ENCODE results near the gene KDM6A. TPM values are rescaled to one million over a fixed set of nuclear protein-coding genes. Genes with fewer than 3 reads are reported as not detected.
"Not testable (repeated sequence)": the region's sequence is repeated elsewhere in the genome, so short reads cannot be mapped to it uniquely, and the experiment has no call there.

KDM6A gene
- total and polyA plus RNA-seq, 2 of the 13 experiments (the other 11 are each of a cell fraction or from before 2014, with no cell fraction given) = 16.7 to 18.2 TPM

DNA sequence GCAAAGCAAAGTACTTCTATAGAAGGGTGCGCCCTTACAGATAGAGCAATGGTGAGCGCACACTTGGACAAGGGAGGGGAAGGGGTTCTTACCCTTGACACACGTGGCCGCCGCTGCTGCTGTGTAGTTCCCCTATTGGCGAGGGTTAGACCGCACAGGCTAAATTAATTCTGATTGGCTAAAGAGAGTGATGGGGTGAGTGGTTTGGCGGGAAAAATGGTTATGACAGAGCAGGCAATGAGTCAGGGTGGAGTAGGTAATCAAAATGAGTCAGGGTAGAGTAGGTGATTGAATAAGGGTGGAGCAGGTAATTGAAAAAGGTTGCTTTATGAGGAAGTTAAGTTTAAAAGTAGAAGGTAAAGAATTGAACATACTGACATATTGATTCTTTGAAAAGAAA, 126.2 kb downstream of the KDM6A start:
- intact Hi-C loops (cut with micrococcal nuclease; ENCODE audit: unreplicated experiment); H2AFZ ChIP-seq (ENCODE audit: low read length); BruUV-seq (replicated peaks); POLR2A ChIA-PET; H4K20me1 ChIP-seq (ENCODE audit: insufficient read depth, low read length); DNase-seq (ENCODE audit: low spot score); H3K27me3 ChIP-seq (ENCODE audit: control insufficient read depth in 1 of 2, insufficient read depth in 2 of 2, low read length in 2 of 2); H3K4me2 ChIP-seq (ENCODE audit: low read depth, low read length); H3K4me1 ChIP-seq (ENCODE audit: insufficient read depth, low read length); H3K4me3 ChIP-seq (replicated peaks in 1 of 3; ENCODE audit: insufficient read depth in 1 of 3, low read depth in 2 of 3, low read length in 3 of 3); H3K9me3 ChIP-seq (ENCODE audit: low read length); H3K36me3 ChIP-seq (replicated peaks in 1 of 2; ENCODE audit: control insufficient read depth in 1 of 2, insufficient read depth in 2 of 2, low read length in 2 of 2); H3K79me2 ChIP-seq (ENCODE audit: insufficient read depth, low read length); CTCF ChIA-PET (ENCODE audit: low intra/inter-chr PET ratio, low total read pairs); FAIRE-seq; ATAC-seq; H3K27ac ChIP-seq (ENCODE audit: extremely low read length, insufficient read depth, low read length); in situ Hi-C loops (cut with HindIII; ENCODE audit: extremely low pct_ligation_motif_present, low pct_unique_long_range_greater_than_20kb); H3K9ac ChIP-seq (ENCODE audit: insufficient read depth, low read depth, low read length): not testable (repeated sequence)
- 98% methylated on average over 8 of the region's 8 CpGs for WGBS (ENCODE audit: low lambda C conversion rate)

DNA sequence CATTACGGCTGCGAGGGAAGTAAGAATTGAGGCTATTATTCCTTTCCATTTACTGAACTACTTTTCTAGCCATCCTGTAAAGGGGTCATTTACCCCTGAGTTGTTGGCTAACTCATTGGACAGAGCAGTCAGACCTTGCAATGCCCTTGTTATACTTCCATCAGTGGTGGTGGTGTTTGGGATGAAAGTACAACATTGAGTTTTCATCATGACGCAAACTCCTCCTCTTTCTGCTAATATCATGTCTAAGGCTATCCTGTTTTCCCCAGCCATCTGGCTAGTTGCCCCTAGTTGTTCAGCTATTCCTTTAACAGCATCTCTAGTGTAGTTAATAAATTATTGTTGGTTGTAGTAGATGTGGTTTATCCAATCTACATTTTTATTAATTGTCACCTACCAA, 126.9 kb downstream of the KDM6A start:
- H2AFZ ChIP-seq (ENCODE audit: low read length); H3K4me3 ChIP-seq (replicated peaks in 1 of 3; ENCODE audit: insufficient read depth in 1 of 3, low read depth in 2 of 3, low read length in 3 of 3); H3K27ac ChIP-seq (ENCODE audit: extremely low read length, insufficient read depth, low read length); H3K79me2 ChIP-seq (ENCODE audit: insufficient read depth, low read length); H3K9me3 ChIP-seq (ENCODE audit: low read length); H3K4me1 ChIP-seq (ENCODE audit: insufficient read depth, low read length); H3K27me3 ChIP-seq (ENCODE audit: control insufficient read depth in 1 of 2, insufficient read depth in 2 of 2, low read length in 2 of 2); DNase-seq (ENCODE audit: low spot score); POLR2A ChIA-PET; intact Hi-C loops (cut with micrococcal nuclease; ENCODE audit: unreplicated experiment); H4K20me1 ChIP-seq (ENCODE audit: insufficient read depth, low read length); H3K36me3 ChIP-seq (replicated peaks in 1 of 2; ENCODE audit: control insufficient read depth in 1 of 2, insufficient read depth in 2 of 2, low read length in 2 of 2); CTCF ChIA-PET (ENCODE audit: low intra/inter-chr PET ratio, low total read pairs); BruUV-seq (replicated peaks); in situ Hi-C loops (cut with HindIII; ENCODE audit: extremely low pct_ligation_motif_present, low pct_unique_long_range_greater_than_20kb); FAIRE-seq; ATAC-seq; H3K9ac ChIP-seq (ENCODE audit: insufficient read depth, low read depth, low read length); H3K4me2 ChIP-seq (ENCODE audit: low read depth, low read length): not testable (repeated sequence)
- 86% methylated on average over 3 of the region's 3 CpGs for WGBS (ENCODE audit: low lambda C conversion rate)

DNA sequence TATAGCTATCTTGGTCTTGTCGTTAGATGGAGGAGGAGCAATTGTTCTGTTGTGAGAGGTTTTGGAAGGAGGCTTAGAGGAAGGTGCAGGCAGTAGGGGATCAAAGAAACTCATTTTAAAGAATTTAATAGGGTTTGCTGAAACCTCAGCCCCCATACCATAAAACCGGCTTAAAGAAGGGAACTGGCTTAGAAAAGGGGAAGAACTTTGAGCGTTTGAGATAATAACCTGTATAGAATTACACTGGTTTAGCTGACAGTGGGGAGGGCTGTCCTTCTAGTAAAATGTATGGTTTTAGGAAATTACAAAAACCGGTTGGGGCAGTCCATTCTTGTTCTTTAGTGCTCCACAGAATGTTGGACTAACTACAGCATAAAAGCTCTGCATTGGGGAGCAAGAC, 128.1 kb downstream of the KDM6A start:
- FAIRE-seq = no peak
- H3K9me3 ChIP-seq (ENCODE audit: low read length) = no peaks in the 10 kb centered on the region
- ChIA-PET POLR2A (no interaction called here), CTCF (ENCODE audit: low intra/inter-chr PET ratio, low total read pairs) (no interaction called here)
- H3K27me3 ChIP-seq (ENCODE audit: control insufficient read depth in 1 of 2, insufficient read depth in 2 of 2, low read length in 2 of 2) = no peaks in the 10 kb centered on the region
- intact Hi-C loops (cut with micrococcal nuclease; ENCODE audit: unreplicated experiment) = no loop called here
- in situ Hi-C loops (cut with HindIII; ENCODE audit: extremely low pct_ligation_motif_present, low pct_unique_long_range_greater_than_20kb) = no loop called here
- H3K4me2 ChIP-seq (ENCODE audit: low read depth, low read length) = no peak overlapping the region
- DNase-seq (ENCODE audit: low spot score) = no peak
- no peak overlapping the region for H3K9ac ChIP-seq (ENCODE audit: insufficient read depth, low read depth, low read length)
- WGBS (ENCODE audit: low lambda C conversion rate) = 92% methylated on average over 4 of the region's 4 CpGs
- no peaks in the 10 kb centered on the region for H3K36me3 ChIP-seq (replicated peaks in 1 of 2; ENCODE audit: control insufficient read depth in 1 of 2, insufficient read depth in 2 of 2, low read length in 2 of 2)
- H2AFZ ChIP-seq (ENCODE audit: low read length) = no peak overlapping the region
- peaks cover 6% of the 10 kb centered on the region for H3K79me2 ChIP-seq (ENCODE audit: insufficient read depth, low read length)
- no TSS peak for BruUV-seq (replicated peaks)
- TF ChIP-seq, protein P1, sequence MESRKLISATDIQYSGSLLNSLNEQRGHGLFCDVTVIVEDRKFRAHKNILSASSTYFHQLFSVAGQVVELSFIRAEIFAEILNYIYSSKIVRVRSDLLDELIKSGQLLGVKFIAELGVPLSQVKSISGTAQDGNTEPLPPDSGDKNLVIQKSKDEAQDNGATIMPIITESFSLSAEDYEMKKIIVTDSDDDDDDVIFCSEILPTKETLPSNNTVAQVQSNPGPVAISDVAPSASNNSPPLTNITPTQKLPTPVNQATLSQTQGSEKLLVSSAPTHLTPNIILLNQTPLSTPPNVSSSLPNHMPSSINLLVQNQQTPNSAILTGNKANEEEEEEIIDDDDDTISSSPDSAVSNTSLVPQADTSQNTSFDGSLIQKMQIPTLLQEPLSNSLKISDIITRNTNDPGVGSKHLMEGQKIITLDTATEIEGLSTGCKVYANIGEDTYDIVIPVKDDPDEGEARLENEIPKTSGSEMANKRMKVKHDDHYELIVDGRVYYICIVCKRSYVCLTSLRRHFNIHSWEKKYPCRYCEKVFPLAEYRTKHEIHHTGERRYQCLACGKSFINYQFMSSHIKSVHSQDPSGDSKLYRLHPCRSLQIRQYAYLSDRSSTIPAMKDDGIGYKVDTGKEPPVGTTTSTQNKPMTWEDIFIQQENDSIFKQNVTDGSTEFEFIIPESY (CRISPR knock-in tag; IDR thresholded peaks at IDR 0.05) = no peak
- TF ChIP-seq TSC22D2 (CRISPR knock-in tag; IDR thresholded peaks at IDR 0.05; ENCODE audit: borderline replicate concordance) (no peak), NRL (CRISPR knock-in tag; IDR thresholded peaks at IDR 0.05; ENCODE audit: borderline replicate concordance) (no peak), SRY (CRISPR knock-in tag; IDR thresholded peaks at IDR 0.05) (no peak), KLF13 (CRISPR knock-in tag; IDR thresholded peaks at IDR 0.05) (no peak)
- no peak overlapping the region for H3K4me3 ChIP-seq (replicated peaks in 1 of 3; ENCODE audit: insufficient read depth in 1 of 3, low read depth in 2 of 3, low read length in 3 of 3)
- no peaks in the 10 kb centered on the region for H3K4me1 ChIP-seq (ENCODE audit: insufficient read depth, low read length)
- no peak for ATAC-seq
- peaks cover 2% of the 10 kb centered on the region; the same call in 1 of the 2 replicates for H4K20me1 ChIP-seq (ENCODE audit: insufficient read depth, low read length)
- H3K27ac ChIP-seq (ENCODE audit: extremely low read length, insufficient read depth, low read length) = no peak overlapping the region
